Endothelial cell of umbilical vein (primary cell): ENCODE data around the gene NOD2. TPM values are rescaled to one million over a fixed set of nuclear protein-coding genes. Genes with fewer than 3 reads are reported as not detected.

ENCODE experiments used
- BruUV-seq: library from RNA; stranded (reverse); fragments of 400-500 nt; replicated peaks from 2 replicates; lab custom pipeline; 2021; lab: Mats Ljungman, UMichigan
- CTCF ChIA-PET: fragments of 300-600, 350-600 bp; sonication (Branson Sonifier 250); formaldehyde crosslinking; loops from one replicate; lab custom pipeline; 2021; ENCODE audit warnings: antibody characterized with exemption, inconsistent platforms; lab: Charles Lee
- POLR2A ChIA-PET: fragments of 300-600, 350-600 bp; sonication (Branson Sonifier 250); formaldehyde crosslinking; loops from one replicate; lab custom pipeline; 2021; ENCODE audit warnings: antibody characterized with exemption, inconsistent platforms; lab: Charles Lee
- DNase-seq: peaks from one replicate; pipeline ENCODE4 v3.0.0-alpha.2; 2011; ENCODE audit warnings: low read depth, low spot score
- FAIRE-seq: peaks from 2 replicates; lab custom pipeline; 2011; peaks lifted over from hg19 to GRCh38; lab: Jason Lieb, UNC
- H2AFZ ChIP-seq: 2 replicates; pipeline ENCODE4 v1.6.0; 2012; ENCODE audit warnings: low read depth, low read length, control low read depth, inconsistent platforms
- H3K27ac ChIP-seq: 2 replicates; pipeline ENCODE4 v1.5.1; 2011; ENCODE audit warnings: low read depth, mild to moderate bottlenecking, control low read depth, low read length, moderate library complexity; ENCODE audit not compliant: insufficient read depth
- H3K27me3 ChIP-seq, 2 experiments: 2 replicates each; pipeline versions ENCODE4 v1.6.0 to v1.6.1; 2011; ENCODE audit warnings: low read length in 2 of 2, mixed read lengths in 1 of 2; ENCODE audit not compliant: control insufficient read depth in 2 of 2, insufficient read depth in 2 of 2
- H3K36me3 ChIP-seq, 2 experiments: 2 replicates in 1 of 2; 3 replicates in 1 of 2; pipeline ENCODE4 v1.5.1; 2011; ENCODE audit warnings: low read length in 2 of 2, mild to moderate bottlenecking in 1 of 2, moderate library complexity in 1 of 2; ENCODE audit not compliant: control insufficient read depth in 2 of 2, insufficient read depth in 2 of 2; ENCODE audit errors: extremely low read depth in 1 of 2
- H3K4me1 ChIP-seq: 3 replicates; pipeline ENCODE4 v1.5.1; 2011; ENCODE audit warnings: mild to moderate bottlenecking, low read length; ENCODE audit not compliant: control insufficient read depth, insufficient read depth; ENCODE audit errors: extremely low read depth
- H3K4me2 ChIP-seq: 2 replicates; pipeline ENCODE4 v1.6.1; 2011; ENCODE audit warnings: low read length, control low read depth, mixed read lengths; ENCODE audit not compliant: insufficient read depth
- H3K4me3 ChIP-seq, 3 experiments: fragments of 200-600 bp in 1 of 3; sonication (generic), shearing (Covaris generic) in 1 of 3; replicated peaks in 1 of 3; 2 replicates each; pipeline ENCODE4 v1.5.1; 2011 to 2016; ENCODE audit warnings: control low read depth in 3 of 3, low read length in 3 of 3, mild to moderate bottlenecking in 2 of 3, inconsistent platforms in 1 of 3, low read depth in 1 of 3, moderate library complexity in 1 of 3; ENCODE audit not compliant: insufficient read depth in 1 of 3
- H3K79me2 ChIP-seq: 2 replicates; pipeline ENCODE4 v1.6.0; 2012; ENCODE audit warnings: low read length, inconsistent platforms; ENCODE audit not compliant: control insufficient read depth, insufficient read depth
- H3K9ac ChIP-seq: replicated peaks from 2 replicates; pipeline ENCODE3; 2011; ENCODE audit warnings: low read length, control low read depth; ENCODE audit not compliant: insufficient read depth; ENCODE audit errors: extremely low read depth
- H3K9me1 ChIP-seq: replicated peaks from 3 replicates; pipeline ENCODE4 v1.6.0; 2011; ENCODE audit warnings: mild to moderate bottlenecking, low read length; ENCODE audit not compliant: control insufficient read depth, insufficient read depth; ENCODE audit errors: extremely low read depth
- H3K9me3 ChIP-seq: replicated peaks from 2 replicates; pipeline ENCODE4 v1.5.1; 2012; ENCODE audit warnings: low read length, inconsistent platforms; ENCODE audit not compliant: control insufficient read depth, insufficient read depth
- H4K20me1 ChIP-seq: replicated peaks from 2 replicates; pipeline ENCODE3; 2011; ENCODE audit warnings: mild to moderate bottlenecking, low read length; ENCODE audit not compliant: control insufficient read depth, insufficient read depth; ENCODE audit errors: extremely low read depth
- EZH2 ChIP-seq: IDR thresholded peaks from 2 replicates; pipeline ENCODE4 v1.6.1; 2012; ENCODE audit warnings: borderline replicate concordance, low read depth, mild to moderate bottlenecking, moderate library complexity, low read length, inconsistent platforms; ENCODE audit not compliant: severe bottlenecking
- FOS ChIP-seq: IDR thresholded peaks from 2 replicates; pipeline ENCODE4 v1.6.1; 2011; ENCODE audit warnings: mild to moderate bottlenecking, low read length, moderate library complexity, borderline replicate concordance; ENCODE audit not compliant: insufficient read depth
- GATA2 ChIP-seq: IDR thresholded peaks from 2 replicates; pipeline ENCODE4 v1.7.0; 2011; ENCODE audit warnings: low read depth, mild to moderate bottlenecking, moderate library complexity, mixed read lengths, low read length; ENCODE audit not compliant: insufficient read length, insufficient read depth
- JUN ChIP-seq: IDR thresholded peaks from 2 replicates; pipeline ENCODE4 v1.6.1; 2011; ENCODE audit warnings: borderline replicate concordance, low read depth; ENCODE audit not compliant: insufficient read length, insufficient read depth
- MYC ChIP-seq: IDR thresholded peaks from one replicate; pipeline ENCODE4 v1.6.1; 2011; ENCODE audit warnings: mild to moderate bottlenecking, low read depth, low read length
- POLR2A ChIP-seq: IDR thresholded peaks from 2 replicates; pipeline ENCODE4 v1.6.1; 2012; ENCODE audit warnings: low read depth, mild to moderate bottlenecking, control low read depth, low read length
- POLR2AphosphoS5 ChIP-seq: IDR thresholded peaks from 2 replicates; pipeline ENCODE4 v1.6.1; 2012; ENCODE audit warnings: low read depth, mild to moderate bottlenecking, control low read depth, low read length, moderate library complexity; ENCODE audit not compliant: insufficient read depth
- dilution Hi-C: fragments of 300-500 bp; cut with MboI; formaldehyde crosslinking; loops from one replicate; pipeline ENCODE4 v1.15.0; 2019; ENCODE audit warnings: low sequenced_read_pairs; ENCODE audit not compliant: extremely low pct_ligation_motif_present
- intact Hi-C: fragments of 100-400 bp; cut with micrococcal nuclease; formaldehyde crosslinking; loops from one replicate; pipeline ENCODE4 v1.10.0; 2022
- polyA plus RNA-seq, 4 experiments: library from polyadenylated mRNA; depleted of rRNA in 3 of 4; stranded (reverse) in 3 of 4; unstranded in 1 of 4; fragments of >200 nt; gene quantifications; 2 replicates each; pipeline versions ENCODE4 v1.2.1 to v1.2.3, GENCODE V29; 2011 to 2012; ENCODE audit warnings: missing spikeins in 1 of 4
- total RNA-seq: library from RNA; stranded (reverse); gene quantifications from 2 replicates; pipeline ENCODE4 v1.2.3, GENCODE V29; 2021
- TF ChIP-seq, protein P1 (sequence below): IDR thresholded peaks from 2 replicates; pipeline ENCODE4 v1.6.1; 2011; ENCODE audit not compliant: insufficient read depth, insufficient read length
- TF ChIP-seq, protein P2 (sequence below), 2 donors: IDR thresholded peaks; 1 replicate in 1 of 2; 2 replicates in 1 of 2; pipeline ENCODE4 v1.5.1; 2011; ENCODE audit warnings: low read length in 2 of 2, mild to moderate bottlenecking in 2 of 2, moderate library complexity in 2 of 2, control low read depth in 1 of 2, inconsistent platforms in 1 of 2, low read depth in 1 of 2; ENCODE audit not compliant: insufficient read depth in 1 of 2; ENCODE audit errors: extremely low read depth in 1 of 2

Gene NOD2
- total and polyA plus RNA-seq, 2 donors (not counting 3 experiments of a cell fraction or from before 2014, with no cell fraction given): 0.07 to 0.58 TPM

DNA sequence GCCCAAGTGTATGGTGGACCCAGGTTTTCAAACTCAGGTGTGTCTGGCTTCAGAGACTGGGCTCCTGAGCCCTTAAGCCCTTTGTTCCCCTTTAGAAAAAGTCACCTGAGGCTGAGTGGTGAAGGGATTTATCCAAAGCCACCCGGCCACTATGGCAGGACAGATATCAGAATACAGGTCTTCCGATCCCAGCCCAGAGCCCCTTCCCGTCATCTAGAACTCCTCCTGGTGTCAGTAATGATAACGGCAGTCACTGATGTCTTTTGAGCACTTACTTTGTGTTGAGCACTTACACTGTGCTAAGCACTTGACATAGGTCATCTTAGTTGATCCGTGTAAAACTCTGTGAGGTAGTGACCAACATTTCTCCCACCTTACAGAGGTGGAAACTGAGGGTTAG is 16.6 kb downstream of the NOD2 start:
- Histone ChIP-seq H3K79me2 (no peaks in the 10 kb centered on the region), H3K9me1 (no peaks in the 10 kb centered on the region), H3K4me1 (peaks cover 6% of the 10 kb centered on the region), H2AFZ (no peak overlapping the region), H3K27ac (no peak overlapping the region), H3K9ac (no peak overlapping the region), H3K27me3 (no peaks in the 10 kb centered on the region), H4K20me1 (no peaks in the 10 kb centered on the region), H3K4me2 (no peak overlapping the region), H3K4me3 (no peak overlapping the region), H3K9me3 (no peaks in the 10 kb centered on the region), H3K36me3 (no peaks in the 10 kb centered on the region)
- intact Hi-C loops (no loop called here), dilution Hi-C loops (no loop called here)
- POLR2A ChIA-PET: no interaction called here
- TF ChIP-seq POLR2AphosphoS5 (no peak), GATA2 (no peak), EZH2 (no peak), POLR2A (no peak)
- TF ChIP-seq, protein P1, sequence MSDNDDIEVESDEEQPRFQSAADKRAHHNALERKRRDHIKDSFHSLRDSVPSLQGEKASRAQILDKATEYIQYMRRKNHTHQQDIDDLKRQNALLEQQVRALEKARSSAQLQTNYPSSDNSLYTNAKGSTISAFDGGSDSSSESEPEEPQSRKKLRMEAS: no peak
- TF ChIP-seq, protein P2, sequence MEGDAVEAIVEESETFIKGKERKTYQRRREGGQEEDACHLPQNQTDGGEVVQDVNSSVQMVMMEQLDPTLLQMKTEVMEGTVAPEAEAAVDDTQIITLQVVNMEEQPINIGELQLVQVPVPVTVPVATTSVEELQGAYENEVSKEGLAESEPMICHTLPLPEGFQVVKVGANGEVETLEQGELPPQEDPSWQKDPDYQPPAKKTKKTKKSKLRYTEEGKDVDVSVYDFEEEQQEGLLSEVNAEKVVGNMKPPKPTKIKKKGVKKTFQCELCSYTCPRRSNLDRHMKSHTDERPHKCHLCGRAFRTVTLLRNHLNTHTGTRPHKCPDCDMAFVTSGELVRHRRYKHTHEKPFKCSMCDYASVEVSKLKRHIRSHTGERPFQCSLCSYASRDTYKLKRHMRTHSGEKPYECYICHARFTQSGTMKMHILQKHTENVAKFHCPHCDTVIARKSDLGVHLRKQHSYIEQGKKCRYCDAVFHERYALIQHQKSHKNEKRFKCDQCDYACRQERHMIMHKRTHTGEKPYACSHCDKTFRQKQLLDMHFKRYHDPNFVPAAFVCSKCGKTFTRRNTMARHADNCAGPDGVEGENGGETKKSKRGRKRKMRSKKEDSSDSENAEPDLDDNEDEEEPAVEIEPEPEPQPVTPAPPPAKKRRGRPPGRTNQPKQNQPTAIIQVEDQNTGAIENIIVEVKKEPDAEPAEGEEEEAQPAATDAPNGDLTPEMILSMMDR (IDR thresholded peaks at IDR 0.05; ENCODE audit: extremely low read depth in 1 of 2, insufficient read depth in 1 of 2, low read depth in 1 of 2, low read length in 2 of 2): no peak
- no peak for DNase-seq
- FAIRE-seq: no peak
- no TSS peak for BruUV-seq
- CTCF ChIA-PET: interaction anchor here (1.8 kb wide), 1 partner anchor 45 kb away, joined by 5 read pairs; no protein-coding TSS in a partner anchor

DNA sequence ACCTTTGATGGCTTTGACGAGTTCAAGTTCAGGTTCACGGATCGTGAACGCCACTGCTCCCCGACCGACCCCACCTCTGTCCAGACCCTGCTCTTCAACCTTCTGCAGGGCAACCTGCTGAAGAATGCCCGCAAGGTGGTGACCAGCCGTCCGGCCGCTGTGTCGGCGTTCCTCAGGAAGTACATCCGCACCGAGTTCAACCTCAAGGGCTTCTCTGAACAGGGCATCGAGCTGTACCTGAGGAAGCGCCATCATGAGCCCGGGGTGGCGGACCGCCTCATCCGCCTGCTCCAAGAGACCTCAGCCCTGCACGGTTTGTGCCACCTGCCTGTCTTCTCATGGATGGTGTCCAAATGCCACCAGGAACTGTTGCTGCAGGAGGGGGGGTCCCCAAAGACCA is 17.6 kb downstream of the NOD2 start:
- BruUV-seq: no TSS peak
- TF ChIP-seq FOS (no peak), JUN (no peak), MYC (no peak), POLR2A (no peak)
- TF ChIP-seq, protein P1: no peak
- ChIA-PET CTCF (interaction anchor here (1.8 kb wide), 1 partner anchor 46 kb away, joined by 5 read pairs; no protein-coding TSS in a partner anchor), POLR2A (no interaction called here)
- no peak overlapping the region for H3K4me3 ChIP-seq
- H3K9me1 ChIP-seq: no peaks in the 10 kb centered on the region
- no peaks in the 10 kb centered on the region for H3K79me2 ChIP-seq
- FAIRE-seq (no peak), DNase-seq (no peak)
- no peak overlapping the region for H3K9ac ChIP-seq
- peaks cover 2% of the 10 kb centered on the region for H3K4me1 ChIP-seq
- dilution Hi-C loops: no loop called here
- no peak overlapping the region for H3K27ac ChIP-seq
- H3K4me2 ChIP-seq: no peak overlapping the region
- H2AFZ ChIP-seq: no peak overlapping the region
- H3K36me3 ChIP-seq: no peaks in the 10 kb centered on the region
- no peaks in the 10 kb centered on the region for H3K9me3 ChIP-seq
- H4K20me1 ChIP-seq: no peaks in the 10 kb centered on the region
- no peaks in the 10 kb centered on the region for H3K27me3 ChIP-seq
- intact Hi-C loops: no loop called here
